ENCODE data around the gene MGAT3.

Gene MGAT3

GRCh38 chr22:39428597-39429071, 28.2 kb upstream of the MGAT3 start:
- no peak overlapping the region for H3K4me3 ChIP-seq (ENCODE audit: low read length)
- DNase-seq (ENCODE audit: low read depth), result no peak
- TF ChIP-seq CTCF (conservative IDR thresholded peaks at IDR 0.05; ENCODE audit: low read length), result no peak

- no peak for DNase-seq (ENCODE audit: low read depth)
- no peak overlapping the region for H3K4me3 ChIP-seq (ENCODE audit: low read length)
- no peak for TF ChIP-seq CTCF (conservative IDR thresholded peaks at IDR 0.05; ENCODE audit: low read length)
These were observed 27.6 kb upstream of the MGAT3 start for GRCh38 chr22:39429186-39429585.

- H3K4me3 ChIP-seq (ENCODE audit: low read length), result no peak overlapping the region
- no peak for DNase-seq (ENCODE audit: low read depth)
- no peak for TF ChIP-seq CTCF (conservative IDR thresholded peaks at IDR 0.05; ENCODE audit: low read length)
These were observed 26.8 kb upstream of the MGAT3 start for GRCh38 chr22:39429916-39430575.

GRCh38 chr22:39430576-39431150, 26.1 kb upstream of the MGAT3 start:
- no peak for DNase-seq (ENCODE audit: low read depth)
- H3K4me3 ChIP-seq (ENCODE audit: low read length), result no peak overlapping the region
- no peak for TF ChIP-seq CTCF (conservative IDR thresholded peaks at IDR 0.05; ENCODE audit: low read length)

- no peak overlapping the region for H3K4me3 ChIP-seq (ENCODE audit: low read length)
- no peak for TF ChIP-seq CTCF (conservative IDR thresholded peaks at IDR 0.05; ENCODE audit: low read length)
- DNase-seq (ENCODE audit: low read depth), result no peak
These were observed 25.5 kb upstream of the MGAT3 start for GRCh38 chr22:39431216-39431801.

GRCh38 chr22:39431821-39432251, 25.0 kb upstream of the MGAT3 start:
- H3K4me3 ChIP-seq (ENCODE audit: low read length), result no peak overlapping the region
- no peak for DNase-seq (ENCODE audit: low read depth)
- TF ChIP-seq CTCF (conservative IDR thresholded peaks at IDR 0.05; ENCODE audit: low read length), result no peak

- DNase-seq (ENCODE audit: low read depth), result no peak
- TF ChIP-seq CTCF (conservative IDR thresholded peaks at IDR 0.05; ENCODE audit: low read length), result no peak
- no peak overlapping the region for H3K4me3 ChIP-seq (ENCODE audit: low read length)
These were observed 24.4 kb upstream of the MGAT3 start for GRCh38 chr22:39432361-39432811.
